Measurements from ENCODE around the gene SUPT16H. TPM values are rescaled to one million over a fixed set of nuclear protein-coding genes. Genes with fewer than 3 reads are reported as not detected.

Gene SUPT16H
- total and polyA plus RNA-seq, 3 donors from 2014 or later: 99.5 to 112 (median 104) TPM

DNA sequence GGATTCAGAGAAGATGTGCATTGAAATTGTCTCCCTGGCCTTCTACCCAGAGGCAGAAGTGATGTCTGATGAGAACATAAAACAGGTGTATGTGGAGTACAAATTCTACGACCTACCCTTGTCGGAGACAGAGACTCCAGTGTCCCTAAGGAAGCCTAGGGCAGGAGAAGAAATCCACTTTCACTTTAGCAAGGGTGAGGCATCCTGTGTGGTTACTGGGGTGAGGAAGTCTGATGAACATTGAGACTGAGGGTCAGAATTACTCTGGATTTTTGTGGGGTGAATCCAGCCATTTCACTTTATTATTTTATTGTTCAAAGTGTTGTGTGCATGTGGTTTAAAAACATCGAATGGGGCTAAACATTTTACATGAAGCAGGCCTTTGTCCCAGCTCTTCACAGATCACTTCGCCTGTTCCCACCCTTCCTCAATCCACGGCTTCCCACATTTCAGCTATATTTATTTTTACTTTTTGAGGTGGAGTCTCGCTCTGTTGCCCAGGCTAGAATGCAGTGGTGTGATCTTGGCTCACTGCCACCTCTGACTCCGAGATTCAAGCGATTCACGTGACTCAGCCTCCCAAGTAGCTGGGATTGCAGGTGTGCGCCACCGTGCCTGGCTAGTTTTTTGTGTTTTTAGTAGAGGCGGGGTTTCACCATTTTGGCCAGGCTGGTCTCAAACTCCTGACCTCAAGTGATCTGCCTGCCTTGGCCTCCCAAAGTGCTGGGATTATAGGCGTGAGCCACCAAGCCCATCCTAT lies 40.6 kb downstream of the SUPT16H start:
- no peak for DNase-seq
- Histone ChIP-seq H3K27me3 (no peaks in the 10 kb centered on the region), H3K36me3 (ENCODE audit: low read depth, missing control alignments) (no peaks in the 10 kb centered on the region), H3K9me3 (no peaks in the 10 kb centered on the region), H3K4me1 (no peaks in the 10 kb centered on the region), H3K27ac (no peak overlapping the region), H3K4me3 (no peak overlapping the region)
- intact Hi-C loops (cut with DNase I; ENCODE audit: low total_unique reads): no loop called here
- 83 to 86% methylated on average over 13 of the region's 13 CpGs for WGBS, 2 donors
- TF ChIP-seq POLR2A (IDR thresholded peaks at IDR 0.05): no peak
- TF ChIP-seq, protein P1, sequence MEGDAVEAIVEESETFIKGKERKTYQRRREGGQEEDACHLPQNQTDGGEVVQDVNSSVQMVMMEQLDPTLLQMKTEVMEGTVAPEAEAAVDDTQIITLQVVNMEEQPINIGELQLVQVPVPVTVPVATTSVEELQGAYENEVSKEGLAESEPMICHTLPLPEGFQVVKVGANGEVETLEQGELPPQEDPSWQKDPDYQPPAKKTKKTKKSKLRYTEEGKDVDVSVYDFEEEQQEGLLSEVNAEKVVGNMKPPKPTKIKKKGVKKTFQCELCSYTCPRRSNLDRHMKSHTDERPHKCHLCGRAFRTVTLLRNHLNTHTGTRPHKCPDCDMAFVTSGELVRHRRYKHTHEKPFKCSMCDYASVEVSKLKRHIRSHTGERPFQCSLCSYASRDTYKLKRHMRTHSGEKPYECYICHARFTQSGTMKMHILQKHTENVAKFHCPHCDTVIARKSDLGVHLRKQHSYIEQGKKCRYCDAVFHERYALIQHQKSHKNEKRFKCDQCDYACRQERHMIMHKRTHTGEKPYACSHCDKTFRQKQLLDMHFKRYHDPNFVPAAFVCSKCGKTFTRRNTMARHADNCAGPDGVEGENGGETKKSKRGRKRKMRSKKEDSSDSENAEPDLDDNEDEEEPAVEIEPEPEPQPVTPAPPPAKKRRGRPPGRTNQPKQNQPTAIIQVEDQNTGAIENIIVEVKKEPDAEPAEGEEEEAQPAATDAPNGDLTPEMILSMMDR (IDR thresholded peaks at IDR 0.05): no peak

DNA sequence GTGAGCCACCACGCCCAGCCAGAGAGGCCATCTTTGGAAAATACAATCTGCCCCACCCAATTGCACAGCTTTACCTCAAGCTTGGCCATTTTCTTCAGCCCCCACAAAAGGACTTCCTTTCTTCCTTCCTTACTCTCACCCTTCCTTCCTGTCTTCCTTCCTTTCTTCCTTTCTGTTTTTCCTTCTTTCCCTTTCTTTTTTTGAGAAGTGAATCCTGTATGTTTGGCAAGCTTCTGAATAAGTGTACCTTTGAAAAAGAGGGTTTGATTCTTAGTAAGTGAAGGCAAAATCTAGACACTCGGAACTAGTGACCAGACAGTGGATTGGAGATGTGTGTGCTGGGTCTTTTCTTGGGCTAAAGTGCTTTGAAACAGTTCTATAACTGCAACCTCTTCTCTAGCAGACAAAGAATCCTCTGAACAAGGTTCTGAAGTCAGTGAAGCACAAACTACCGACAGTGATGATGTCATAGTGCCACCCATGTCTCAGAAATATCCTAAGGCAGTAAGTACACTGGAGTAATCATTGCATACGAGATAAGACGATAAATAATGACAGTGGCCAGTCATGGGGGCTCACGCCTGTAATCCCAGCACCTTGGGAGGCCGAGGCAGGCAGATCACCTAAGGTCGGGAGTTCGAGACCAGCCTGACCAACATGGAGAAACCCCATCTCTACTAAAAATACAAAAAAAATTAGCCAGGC lies 49.5 kb downstream of the SUPT16H start:
- 85 to 88% methylated on average over 9 of the region's 9 CpGs for WGBS, 2 donors
- TF ChIP-seq POLR2A (IDR thresholded peaks at IDR 0.05): no peak
- Histone ChIP-seq H3K4me1 (no peaks in the 10 kb centered on the region), H3K36me3 (ENCODE audit: low read depth, missing control alignments) (no peaks in the 10 kb centered on the region), H3K4me3 (no peak overlapping the region), H3K27me3 (no peaks in the 10 kb centered on the region), H3K9me3 (no peaks in the 10 kb centered on the region), H3K27ac (no peak overlapping the region)
- intact Hi-C loops (cut with DNase I; ENCODE audit: low total_unique reads): no loop called here
- DNase-seq: no peak

DNA sequence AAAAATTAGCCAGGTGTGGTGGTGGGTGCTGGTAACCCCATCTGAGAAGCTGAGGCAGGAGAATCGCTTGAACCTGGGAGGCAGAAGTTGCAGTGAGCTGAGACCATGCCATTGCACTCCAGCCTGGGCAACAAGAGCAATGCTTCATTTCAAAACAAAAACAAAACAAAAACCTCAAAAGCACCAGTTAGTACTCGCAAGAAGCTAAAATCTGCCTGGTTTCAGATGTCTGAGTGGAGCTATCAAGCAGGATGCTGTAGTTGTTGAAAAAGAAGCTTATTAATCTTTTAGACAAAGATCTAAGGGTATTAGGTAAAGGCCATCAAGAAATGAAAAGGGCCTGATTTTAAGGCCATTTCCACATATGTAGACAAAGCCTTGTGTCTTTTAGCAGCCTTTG lies 50.9 kb downstream of the SUPT16H start:
- H3K4me1 ChIP-seq: no peaks in the 10 kb centered on the region
- no peaks in the 10 kb centered on the region for H3K36me3 ChIP-seq (ENCODE audit: low read depth, missing control alignments)
- TF ChIP-seq POLR2A (IDR thresholded peaks at IDR 0.05): no peak
- TF ChIP-seq, protein P1 (IDR thresholded peaks at IDR 0.05): no peak
- no peaks in the 10 kb centered on the region for H3K9me3 ChIP-seq
- H3K27ac ChIP-seq: no peak overlapping the region
- intact Hi-C loops (cut with DNase I; ENCODE audit: low total_unique reads): no loop called here
- no peaks in the 10 kb centered on the region for H3K27me3 ChIP-seq
- 75 to 84% methylated on average over 2 of the region's 2 CpGs for WGBS, 2 donors
- H3K4me3 ChIP-seq: no peak overlapping the region
- DNase-seq: no peak

DNA sequence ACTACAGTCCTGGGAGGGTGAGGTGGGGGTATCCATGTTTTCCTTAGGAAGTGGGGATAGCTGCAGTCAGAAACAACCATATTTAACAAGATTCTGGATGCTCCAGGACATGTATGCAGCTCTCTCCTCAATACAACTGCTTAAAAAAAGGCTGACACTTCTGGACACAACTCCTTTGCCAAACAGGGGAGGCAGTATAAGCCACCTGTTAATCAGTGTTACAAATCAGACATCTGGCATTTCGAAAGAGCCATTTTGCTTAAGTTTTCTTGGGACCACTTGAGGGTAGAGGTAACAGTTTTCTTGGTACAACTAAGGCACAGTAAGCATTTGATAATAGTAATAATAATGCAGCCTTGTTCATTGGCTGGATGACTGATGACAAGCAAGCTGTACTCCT lies 56.8 kb downstream of the SUPT16H start:
- WGBS, 2 donors: 78 to 90% methylated on average over 1 of the region's 1 CpG

DNA sequence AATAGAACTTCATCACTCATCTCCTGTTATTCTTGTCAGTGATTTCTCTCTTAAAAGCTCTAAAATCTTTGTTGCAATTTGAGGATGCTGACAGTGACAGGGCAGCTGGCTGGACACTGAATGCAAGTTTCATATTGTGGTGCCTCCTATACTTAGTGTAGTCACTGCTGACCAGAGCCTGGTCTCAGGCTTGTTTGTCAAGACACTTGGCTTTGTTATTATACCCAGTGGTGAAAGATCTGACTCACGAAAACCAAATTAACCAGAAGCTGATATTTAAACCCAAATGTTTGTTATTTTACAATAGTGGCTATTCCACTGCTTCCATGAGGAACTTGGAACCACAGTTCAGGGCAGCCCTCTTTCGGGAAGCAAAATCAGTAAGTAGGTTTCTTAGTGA lies 61.1 kb downstream of the SUPT16H start:
- no peaks in the 10 kb centered on the region for H3K36me3 ChIP-seq (ENCODE audit: low read depth, missing control alignments)
- H3K27me3 ChIP-seq: no peaks in the 10 kb centered on the region
- H3K4me1 ChIP-seq: no peaks in the 10 kb centered on the region
- intact Hi-C loops (cut with DNase I; ENCODE audit: low total_unique reads): no loop called here
- H3K4me3 ChIP-seq: no peak overlapping the region
- TF ChIP-seq, protein P1 (IDR thresholded peaks at IDR 0.05): no peak
- TF ChIP-seq POLR2A (IDR thresholded peaks at IDR 0.05): no peak
- no peaks in the 10 kb centered on the region for H3K9me3 ChIP-seq
- DNase-seq: no peak
- no peak overlapping the region for H3K27ac ChIP-seq
- WGBS, 2 donors: 50 to 71% methylated on average over 2 of the region's 2 CpGs

More for the DNA sequence above, 56.8 kb downstream of the SUPT16H start:
- intact Hi-C loops (cut with DNase I; ENCODE audit: low total_unique reads): no loop called here
- no peak for DNase-seq
- H3K27ac ChIP-seq: no peak overlapping the region
- TF ChIP-seq POLR2A (IDR thresholded peaks at IDR 0.05): no peak
- TF ChIP-seq, protein P1 (IDR thresholded peaks at IDR 0.05): no peak
- H3K4me3 ChIP-seq: no peak overlapping the region
- no peaks in the 10 kb centered on the region for H3K27me3 ChIP-seq
- H3K36me3 ChIP-seq (ENCODE audit: low read depth, missing control alignments): no peaks in the 10 kb centered on the region
- H3K9me3 ChIP-seq: no peaks in the 10 kb centered on the region
- no peaks in the 10 kb centered on the region for H3K4me1 ChIP-seq

All from testis (tissue), 3 donors.